ENCODE measurements around the gene CFAP210.

The CFAP210 gene

DNA sequence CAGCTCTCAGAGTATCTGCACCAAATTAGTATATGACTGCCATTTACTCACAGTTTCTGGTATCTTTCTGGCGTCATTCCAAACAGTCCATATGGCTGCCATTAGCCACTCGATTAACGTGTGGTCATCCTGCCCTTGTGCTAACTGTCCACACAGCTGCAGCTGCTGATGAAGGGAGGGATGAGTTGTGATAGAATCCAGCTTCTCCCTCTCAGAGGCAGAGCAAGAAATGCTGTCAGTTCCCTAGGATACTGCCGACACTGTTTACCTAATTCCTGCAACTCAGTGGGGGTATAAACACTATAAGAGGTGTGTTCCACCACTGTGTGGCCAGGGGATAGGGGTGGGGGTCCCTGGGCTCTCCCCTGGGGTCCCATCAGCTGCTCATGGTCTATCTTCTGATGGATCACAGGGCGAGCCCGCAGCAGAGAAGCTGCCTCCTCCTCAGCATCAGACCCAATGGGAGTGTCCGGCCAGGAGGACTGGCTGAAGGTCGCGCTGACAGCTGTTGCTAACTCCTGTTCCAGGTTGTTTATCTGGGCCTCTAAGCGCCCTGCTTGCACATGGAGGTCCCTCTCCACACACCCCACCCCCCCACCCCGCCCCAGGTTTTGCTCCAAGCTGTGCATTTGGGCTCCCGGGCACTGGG lies 22.2 kb upstream of the CFAP210 start:
- H3K27ac ChIP-seq (ENCODE audit: low read length, poor library complexity, severe bottlenecking) = no peak overlapping the region
- DNase-seq = peak; percentile 73
- H3K9ac ChIP-seq (ENCODE audit: low read length) = peak overlapping the region; percentile 38
- H3K4me1 ChIP-seq (ENCODE audit: control insufficient read depth, insufficient read depth, low read depth, low read length) = peaks cover 9% of the 10 kb centered on the region
- no peak overlapping the region for H2AK5ac ChIP-seq (ENCODE audit: low read length, severe bottlenecking)
- peak overlapping the region; percentile 62 for H2BK120ac ChIP-seq (ENCODE audit: low read depth, low read length)
- H3K9me3 ChIP-seq (ENCODE audit: control insufficient read depth, low read length) = no peaks in the 10 kb centered on the region
- peak overlapping the region in 1 of 2 experiments; percentile 70 for H3K4me3 ChIP-seq (ENCODE audit: insufficient read depth in 1 of 2, low read depth in 1 of 2, low read length in 2 of 2)
- no peak overlapping the region for H3K4ac ChIP-seq (ENCODE audit: low read depth in 1 of 2, low read length in 2 of 2)
- no peak overlapping the region for H2BK5ac ChIP-seq (ENCODE audit: low read depth, low read length, poor library complexity, severe bottlenecking)
- H4K91ac ChIP-seq (ENCODE audit: low read length) = no peak overlapping the region
- H3K14ac ChIP-seq (ENCODE audit: low read length in 2 of 2) = no peak overlapping the region
- H2AFZ ChIP-seq (ENCODE audit: low read depth, low read length) = peak overlapping the region; percentile 18
- 72% methylated on average over 11 of the region's 12 CpGs for WGBS
- H4K8ac ChIP-seq (ENCODE audit: low read length) = peak overlapping the region; percentile 79
- no peaks in the 10 kb centered on the region for H3K27me3 ChIP-seq (ENCODE audit: control insufficient read depth in 1 of 2, insufficient read depth in 1 of 2, low read length in 2 of 2)
- H2BK12ac ChIP-seq (ENCODE audit: low read length in 2 of 2) = peak overlapping the region in 1 of 2 experiments; percentile 21
- H3K23ac ChIP-seq (ENCODE audit: low read length in 2 of 2) = no peak overlapping the region
- no peaks in the 10 kb centered on the region for H3K79me1 ChIP-seq (replicated peaks; ENCODE audit: low read length, poor library complexity, severe bottlenecking)
- H3K4me2 ChIP-seq (ENCODE audit: low read length, poor library complexity, severe bottlenecking) = no peak overlapping the region
- H3K36me3 ChIP-seq (ENCODE audit: control insufficient read depth in 1 of 2, insufficient read depth in 2 of 2, low read depth in 1 of 2, low read length in 2 of 2) = no peaks in the 10 kb centered on the region
- no peak overlapping the region for H2BK15ac ChIP-seq (ENCODE audit: low read depth, poor library complexity, severe bottlenecking)
- H3K18ac ChIP-seq (ENCODE audit: low read depth in 1 of 2, low read length in 2 of 2) = no peak overlapping the region

DNA sequence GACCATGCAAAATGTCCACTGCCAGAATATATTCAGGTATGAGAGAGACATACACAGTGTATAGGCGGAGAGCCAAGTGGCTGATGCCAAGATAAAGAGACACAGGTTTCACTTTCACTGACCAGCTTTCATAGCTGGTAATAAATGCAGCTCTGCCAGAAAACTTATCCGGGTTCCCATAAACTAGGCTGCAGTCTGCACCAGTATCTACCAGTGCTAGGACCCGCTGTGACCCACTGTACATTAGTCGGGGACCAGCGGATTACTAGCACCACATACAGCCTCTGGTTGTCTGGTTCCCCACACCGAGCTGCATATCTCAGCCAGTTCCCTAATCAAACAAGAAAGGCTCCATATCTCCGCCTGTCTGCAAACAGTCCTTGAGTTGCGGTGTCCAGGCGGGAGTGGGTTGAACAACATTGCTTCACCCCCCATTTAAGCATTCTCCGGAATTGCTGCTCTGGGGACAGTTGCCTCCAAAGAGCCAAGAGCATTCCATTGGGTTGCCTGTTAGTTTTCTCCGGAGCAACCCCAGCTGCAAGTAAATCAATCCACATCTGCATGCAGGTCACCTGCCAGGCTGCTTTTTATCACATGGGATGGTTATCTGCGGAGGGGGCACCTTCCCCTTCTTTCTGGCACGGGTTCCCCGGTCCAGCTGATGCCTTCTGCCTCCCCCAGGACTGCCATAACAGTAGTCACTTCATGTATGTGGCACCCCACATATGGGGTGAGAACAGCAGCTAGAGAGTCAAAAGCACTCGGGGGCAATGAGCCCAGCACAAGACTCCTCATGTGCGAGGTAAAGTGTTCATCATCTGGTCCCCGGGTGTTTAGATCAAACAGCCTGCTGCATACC lies 21.4 kb upstream of the CFAP210 start:
- Histone ChIP-seq H3K9ac (ENCODE audit: low read length) (peak overlapping the region; percentile 50), H4K8ac (ENCODE audit: low read length) (no peak overlapping the region)
- WGBS = 87% methylated on average over 17 of the region's 17 CpGs

DNA sequence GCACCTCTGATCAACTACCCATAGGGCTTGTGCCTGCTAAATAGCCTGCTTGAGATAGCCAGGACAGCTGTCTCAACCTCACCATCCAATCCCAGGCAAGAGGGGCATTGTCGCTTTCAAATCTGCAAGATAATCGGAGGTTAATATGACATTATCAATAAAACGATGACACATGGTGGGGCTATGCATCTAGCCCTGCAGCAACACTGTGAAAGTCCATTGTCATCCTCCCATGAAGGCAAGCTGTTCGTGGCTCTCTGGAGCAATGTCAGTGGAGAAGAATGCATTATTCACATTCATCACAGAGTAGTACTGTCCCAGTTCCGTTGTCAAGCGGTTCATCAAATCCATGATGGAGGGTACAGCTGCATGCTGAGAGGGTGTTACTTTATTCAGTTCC lies 20.5 kb upstream of the CFAP210 start:
- WGBS = 83% methylated on average over 6 of the region's 6 CpGs

More for the DNA sequence above, 21.4 kb upstream of the CFAP210 start:
- H2AFZ ChIP-seq (ENCODE audit: low read depth, low read length) = no peak overlapping the region
- no peaks in the 10 kb centered on the region for H3K36me3 ChIP-seq (ENCODE audit: control insufficient read depth in 1 of 2, insufficient read depth in 2 of 2, low read depth in 1 of 2, low read length in 2 of 2)
- H2BK12ac ChIP-seq (ENCODE audit: low read length in 2 of 2) = no peak overlapping the region
- no peak overlapping the region for H2AK5ac ChIP-seq (ENCODE audit: low read length, severe bottlenecking)
- H3K4me2 ChIP-seq (ENCODE audit: low read length, poor library complexity, severe bottlenecking) = no peak overlapping the region
- no peak overlapping the region for H2BK5ac ChIP-seq (ENCODE audit: low read depth, low read length, poor library complexity, severe bottlenecking)
- no peak overlapping the region for H3K18ac ChIP-seq (ENCODE audit: low read depth in 1 of 2, low read length in 2 of 2)
- H3K79me1 ChIP-seq (replicated peaks; ENCODE audit: low read length, poor library complexity, severe bottlenecking) = no peaks in the 10 kb centered on the region
- H3K4me3 ChIP-seq (ENCODE audit: insufficient read depth in 1 of 2, low read depth in 1 of 2, low read length in 2 of 2) = peak overlapping the region in 1 of 2 experiments; percentile 70
- H3K4me1 ChIP-seq (ENCODE audit: control insufficient read depth, insufficient read depth, low read depth, low read length) = peaks cover 9% of the 10 kb centered on the region
- no peaks in the 10 kb centered on the region for H3K27me3 ChIP-seq (ENCODE audit: control insufficient read depth in 1 of 2, insufficient read depth in 1 of 2, low read length in 2 of 2)
- no peaks in the 10 kb centered on the region for H3K9me3 ChIP-seq (ENCODE audit: control insufficient read depth, low read length)
- H2BK120ac ChIP-seq (ENCODE audit: low read depth, low read length) = no peak overlapping the region
- no peak overlapping the region for H3K23ac ChIP-seq (ENCODE audit: low read length in 2 of 2)
- no peak overlapping the region for H2BK15ac ChIP-seq (ENCODE audit: low read depth, poor library complexity, severe bottlenecking)
- DNase-seq = no peak
- no peak overlapping the region for H4K91ac ChIP-seq (ENCODE audit: low read length)
- no peak overlapping the region for H3K4ac ChIP-seq (ENCODE audit: low read depth in 1 of 2, low read length in 2 of 2)
- H3K14ac ChIP-seq (ENCODE audit: low read length in 2 of 2) = no peak overlapping the region
- no peak overlapping the region for H3K27ac ChIP-seq (ENCODE audit: low read length, poor library complexity, severe bottlenecking)

DNA sequence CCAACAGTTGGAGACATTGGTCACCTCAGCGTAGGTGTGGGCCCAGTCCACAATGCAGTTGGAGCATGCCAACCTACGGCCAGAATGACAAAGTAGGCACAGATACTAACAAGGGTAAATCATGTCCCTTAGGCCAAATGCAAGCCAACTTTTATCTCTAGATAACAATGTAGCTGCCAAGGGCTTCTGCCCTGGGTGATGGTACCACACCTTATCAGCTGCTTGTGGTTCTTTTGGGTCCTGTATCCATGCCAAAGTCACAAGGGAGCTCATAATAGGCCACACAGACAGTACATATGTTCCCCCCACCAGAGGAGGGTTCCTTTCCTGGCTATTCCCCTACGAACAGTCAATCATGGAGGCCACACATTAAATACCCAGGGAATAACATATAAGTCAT lies 19.1 kb upstream of the CFAP210 start:
- Histone ChIP-seq H3K4me3 (ENCODE audit: insufficient read depth in 1 of 2, low read depth in 1 of 2, low read length in 2 of 2) (no peak overlapping the region), H2BK15ac (ENCODE audit: low read depth, poor library complexity, severe bottlenecking) (no peak overlapping the region), H2BK12ac (ENCODE audit: low read length in 2 of 2) (no peak overlapping the region), H4K91ac (ENCODE audit: low read length) (no peak overlapping the region), H2AK5ac (ENCODE audit: low read length, severe bottlenecking) (no peak overlapping the region), H3K23ac (ENCODE audit: low read length in 2 of 2) (no peak overlapping the region), H3K79me1 (replicated peaks; ENCODE audit: low read length, poor library complexity, severe bottlenecking) (no peaks in the 10 kb centered on the region), H3K9ac (ENCODE audit: low read length) (no peak overlapping the region), H2BK120ac (ENCODE audit: low read depth, low read length) (peak overlapping the region; percentile 7), H3K14ac (ENCODE audit: low read length in 2 of 2) (no peak overlapping the region), H3K9me3 (ENCODE audit: control insufficient read depth, low read length) (no peaks in the 10 kb centered on the region), H3K36me3 (ENCODE audit: control insufficient read depth in 1 of 2, insufficient read depth in 2 of 2, low read depth in 1 of 2, low read length in 2 of 2) (no peaks in the 10 kb centered on the region), H3K18ac (ENCODE audit: low read depth in 1 of 2, low read length in 2 of 2) (no peak overlapping the region), H3K4me2 (ENCODE audit: low read length, poor library complexity, severe bottlenecking) (no peak overlapping the region), H3K27ac (ENCODE audit: low read length, poor library complexity, severe bottlenecking) (no peak overlapping the region), H3K27me3 (ENCODE audit: control insufficient read depth in 1 of 2, insufficient read depth in 1 of 2, low read length in 2 of 2) (no peaks in the 10 kb centered on the region), H4K8ac (ENCODE audit: low read length) (no peak overlapping the region), H2BK5ac (ENCODE audit: low read depth, low read length, poor library complexity, severe bottlenecking) (no peak overlapping the region), H2AFZ (ENCODE audit: low read depth, low read length) (no peak overlapping the region), H3K4ac (ENCODE audit: low read depth in 1 of 2, low read length in 2 of 2) (no peak overlapping the region), H3K4me1 (ENCODE audit: control insufficient read depth, insufficient read depth, low read depth, low read length) (peaks cover 9% of the 10 kb centered on the region)
- 94% methylated on average over 3 of the region's 3 CpGs for WGBS
- no peak for DNase-seq

More for the DNA sequence above, 20.5 kb upstream of the CFAP210 start:
- H3K4me3 ChIP-seq (ENCODE audit: insufficient read depth in 1 of 2, low read depth in 1 of 2, low read length in 2 of 2) = no peak overlapping the region
- H3K4ac ChIP-seq (ENCODE audit: low read depth in 1 of 2, low read length in 2 of 2) = no peak overlapping the region
- no peak overlapping the region for H2BK5ac ChIP-seq (ENCODE audit: low read depth, low read length, poor library complexity, severe bottlenecking)
- H3K27ac ChIP-seq (ENCODE audit: low read length, poor library complexity, severe bottlenecking) = no peak overlapping the region
- H3K4me2 ChIP-seq (ENCODE audit: low read length, poor library complexity, severe bottlenecking) = no peak overlapping the region
- no peak overlapping the region for H2BK12ac ChIP-seq (ENCODE audit: low read length in 2 of 2)
- no peak overlapping the region for H2BK120ac ChIP-seq (ENCODE audit: low read depth, low read length)
- no peak overlapping the region for H4K91ac ChIP-seq (ENCODE audit: low read length)
- no peak overlapping the region for H2AFZ ChIP-seq (ENCODE audit: low read depth, low read length)
- H3K9me3 ChIP-seq (ENCODE audit: control insufficient read depth, low read length) = no peaks in the 10 kb centered on the region
- no peak overlapping the region for H4K8ac ChIP-seq (ENCODE audit: low read length)
- no peaks in the 10 kb centered on the region for H3K27me3 ChIP-seq (ENCODE audit: control insufficient read depth in 1 of 2, insufficient read depth in 1 of 2, low read length in 2 of 2)
- no peak overlapping the region for H3K9ac ChIP-seq (ENCODE audit: low read length)
- H3K79me1 ChIP-seq (replicated peaks; ENCODE audit: low read length, poor library complexity, severe bottlenecking) = no peaks in the 10 kb centered on the region
- H3K23ac ChIP-seq (ENCODE audit: low read length in 2 of 2) = no peak overlapping the region
- no peaks in the 10 kb centered on the region for H3K36me3 ChIP-seq (ENCODE audit: control insufficient read depth in 1 of 2, insufficient read depth in 2 of 2, low read depth in 1 of 2, low read length in 2 of 2)
- no peak overlapping the region for H3K14ac ChIP-seq (ENCODE audit: low read length in 2 of 2)
- no peak for DNase-seq
- no peak overlapping the region for H2AK5ac ChIP-seq (ENCODE audit: low read length, severe bottlenecking)
- no peak overlapping the region for H2BK15ac ChIP-seq (ENCODE audit: low read depth, poor library complexity, severe bottlenecking)
- peaks cover 9% of the 10 kb centered on the region for H3K4me1 ChIP-seq (ENCODE audit: control insufficient read depth, insufficient read depth, low read depth, low read length)
- H3K18ac ChIP-seq (ENCODE audit: low read depth in 1 of 2, low read length in 2 of 2) = no peak overlapping the region
